Uterus (tissue), 4 donors: Measurements from ENCODE around the gene NCOA3. TPM values are rescaled to one million over a fixed set of nuclear protein-coding genes. Genes with fewer than 3 reads are reported as not detected.
A peak's percentile ranks its signal among the peaks of the same experiment; 100 is the strongest.

Experiments
- DNase-seq, 2 donors: peaks; one replicate each; pipeline ENCODE4 v3.0.0-alpha.2; 2019 to 2020
- H3K27ac ChIP-seq, 2 donors: fragments of 200-600 bp; sonication (generic); 1 replicate in 1 of 2; 2 replicates in 1 of 2; pipeline ENCODE4 v1.5.1; 2016 to 2018
- H3K27me3 ChIP-seq, 2 donors: fragments of 200-600 bp; sonication (generic); one replicate each; pipeline ENCODE4 v1.5.1; 2018 to 2019; ENCODE audit warnings: control low read depth in 1 of 2
- H3K36me3 ChIP-seq, 2 donors: fragments of 200-600 bp; sonication (generic); one replicate each; pipeline ENCODE4 v1.5.1; 2019; ENCODE audit warnings: control low read depth in 1 of 2
- H3K4me1 ChIP-seq, 2 donors: fragments of 200-600 bp; sonication (generic); one replicate each; pipeline ENCODE4 v1.5.1; 2018 to 2019; ENCODE audit warnings: control low read depth in 1 of 2
- H3K4me3 ChIP-seq, 2 donors: fragments of 200-600 bp; sonication (generic); 1 replicate in 1 of 2; 2 replicates in 1 of 2; pipeline ENCODE4 v1.5.1; 2018 to 2019; ENCODE audit warnings: mild to moderate bottlenecking in 1 of 2
- H3K9me3 ChIP-seq, 2 donors: fragments of 200-600 bp; sonication (generic); one replicate each; pipeline ENCODE4 v1.5.1; 2019; ENCODE audit warnings: control low read depth in 1 of 2
- CTCF ChIP-seq, 4 experiments: fragments of 200-600 bp in 2 of 4; fragments of 450-650 bp in 2 of 4; sonication (generic) in 2 of 4; IDR thresholded peaks; one replicate each; pipeline ENCODE4 v1.5.1; 2016 to 2019; ENCODE audit warnings: antibody characterized with exemption in 4 of 4, mild to moderate bottlenecking in 2 of 4, moderate library complexity in 1 of 4
- POLR2A ChIP-seq, 2 donors: fragments of 450-650 bp; IDR thresholded peaks; one replicate each; pipeline ENCODE4 v1.6.1; 2016; ENCODE audit warnings: antibody characterized with exemption in 2 of 2, mild to moderate bottlenecking in 1 of 2, moderate library complexity in 1 of 2
- intact Hi-C: fragments of 100-400 bp; cut with DNase I; formaldehyde crosslinking; loops from one replicate; pipeline ENCODE4 v1.15.1; 2023; ENCODE audit warnings: low total_unique reads
- total RNA-seq, 4 donors: library from RNA; depleted of rRNA in 3 of 4; stranded (reverse); fragments of >200 nt in 3 of 4; gene quantifications; one replicate each; pipeline versions ENCODE4 v1.1.0 to v1.2.4, GENCODE V29; 2014 to 2023
- donor health status: DM: yes; HTN: yes; CAD: no.

The NCOA3 gene
- total RNA-seq, 4 donors from 2014 or later, result 27.9 to 59.2 (median 44.2) TPM

DNA sequence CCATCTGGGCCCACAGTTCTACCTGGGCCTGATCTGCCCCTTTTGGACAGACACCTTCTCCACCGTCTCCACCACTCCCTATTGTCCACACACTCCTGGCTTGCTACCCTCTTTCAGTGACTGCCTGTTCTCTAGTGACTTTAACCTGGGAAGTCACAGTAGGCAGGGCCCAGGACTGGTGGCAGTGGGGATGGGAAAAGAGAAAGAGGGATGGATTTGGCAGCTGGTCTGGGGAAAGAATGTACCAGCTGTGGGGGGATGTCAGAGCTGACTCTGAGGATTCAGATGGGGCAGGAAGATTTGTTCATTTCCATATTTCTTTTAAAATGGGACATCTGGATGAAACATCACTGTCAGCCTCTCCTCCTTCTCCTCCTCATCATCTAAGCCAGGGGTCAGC is 198.1 kb downstream of the NCOA3 start:
- H3K9me3 ChIP-seq, result no peaks in the 10 kb centered on the region
- intact Hi-C loops, result no loop called here
- peaks cover 3 to 4% of the 10 kb centered on the region in 2 donors for H3K4me1 ChIP-seq
- no peak for TF ChIP-seq CTCF (IDR thresholded peaks at IDR 0.05)
- TF ChIP-seq POLR2A (IDR thresholded peaks at IDR 0.05), result no peak
- no peaks in the 10 kb centered on the region for H3K36me3 ChIP-seq
- no peak overlapping the region for H3K4me3 ChIP-seq
- H3K27me3 ChIP-seq, result no peaks in the 10 kb centered on the region
- no peak overlapping the region for H3K27ac ChIP-seq
- no peak for DNase-seq

DNA sequence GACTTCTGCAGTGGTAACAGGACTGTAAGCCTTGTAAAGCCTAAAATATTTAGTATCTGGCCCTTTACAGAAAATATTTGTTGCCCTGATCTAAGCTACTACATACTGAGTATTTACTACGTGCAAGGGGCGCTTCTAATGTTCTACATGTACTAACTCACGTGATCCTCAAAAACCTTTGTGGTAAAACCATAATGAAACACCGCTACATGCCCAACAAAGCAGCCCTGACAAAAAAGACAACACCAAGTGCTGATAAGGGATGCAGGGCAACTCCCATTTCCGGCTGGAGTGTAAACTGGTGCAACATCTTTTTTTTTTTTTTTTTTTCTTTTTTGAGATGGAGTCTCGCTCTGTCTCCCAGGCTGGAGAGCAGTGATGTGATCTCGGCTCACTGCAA is 198.6 kb downstream of the NCOA3 start:
- intact Hi-C loops, result no loop called here
- H3K9me3 ChIP-seq, result no peaks in the 10 kb centered on the region

DNA sequence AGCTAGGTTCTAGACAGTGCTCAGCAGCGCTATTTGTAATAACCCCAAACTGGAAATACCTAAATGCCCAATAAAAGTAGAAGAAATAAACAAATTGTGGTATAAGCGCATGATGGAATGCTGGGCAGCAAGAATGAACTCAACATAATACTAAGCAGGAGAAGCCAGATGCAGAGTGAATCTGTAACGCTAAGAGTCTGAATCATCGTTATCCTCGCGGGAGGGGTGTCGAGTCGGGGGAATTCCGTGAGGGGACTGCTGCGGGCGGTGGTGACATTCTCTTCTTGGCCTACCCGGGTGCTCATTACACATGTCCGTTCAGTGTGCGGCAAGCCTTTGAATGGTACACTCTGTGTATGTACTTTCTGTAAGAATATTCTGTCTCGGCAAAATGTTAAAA is 199.9 kb downstream of the NCOA3 start:
- Histone ChIP-seq H3K4me1 (peaks cover 4 to 14% of the 10 kb centered on the region in 2 donors), H3K27ac (no peak overlapping the region), H3K9me3 (no peaks in the 10 kb centered on the region), H3K4me3 (no peak overlapping the region), H3K36me3 (no peaks in the 10 kb centered on the region), H3K27me3 (no peaks in the 10 kb centered on the region)
- TF ChIP-seq CTCF (IDR thresholded peaks at IDR 0.05) (no peak), POLR2A (IDR thresholded peaks at IDR 0.05) (no peak)
- intact Hi-C loops, result no loop called here
- DNase-seq, result no peak

More for the DNA sequence above, 198.6 kb downstream of the NCOA3 start:
- no peak for DNase-seq
- H3K27ac ChIP-seq, result no peak overlapping the region
- H3K4me1 ChIP-seq, result peaks cover 4 to 5% of the 10 kb centered on the region in 2 donors
- H3K27me3 ChIP-seq, result no peaks in the 10 kb centered on the region
- no peaks in the 10 kb centered on the region for H3K36me3 ChIP-seq
- TF ChIP-seq CTCF (IDR thresholded peaks at IDR 0.05), result no peak
- no peak for TF ChIP-seq POLR2A (IDR thresholded peaks at IDR 0.05)
- no peak overlapping the region for H3K4me3 ChIP-seq

- Histone ChIP-seq H3K4me3 (no peak overlapping the region), H3K9me3 (no peaks in the 10 kb centered on the region), H3K36me3 (no peaks in the 10 kb centered on the region), H3K27ac (no peak overlapping the region), H3K27me3 (no peaks in the 10 kb centered on the region), H3K4me1 (peaks cover 4 to 14% of the 10 kb centered on the region in 2 donors)
- intact Hi-C loops, result no loop called here
- TF ChIP-seq POLR2A (IDR thresholded peaks at IDR 0.05) (no peak), CTCF (IDR thresholded peaks at IDR 0.05) (no peak)
- DNase-seq, result no peak
Observed at GRCh38 chr20:47703748-47704147, 202.1 kb downstream of the NCOA3 start.

GRCh38 chr20:47704746-47705496 is 203.2 kb downstream of the NCOA3 start:
- peaks cover 4 to 14% of the 10 kb centered on the region in 2 donors for H3K4me1 ChIP-seq
- DNase-seq, result peak; percentile 71 to 86
- peak overlapping the region; percentile 73 to 78 for H3K27ac ChIP-seq
- H3K9me3 ChIP-seq, result no peaks in the 10 kb centered on the region
- H3K36me3 ChIP-seq, result no peaks in the 10 kb centered on the region
- TF ChIP-seq CTCF (IDR thresholded peaks at IDR 0.05) (peak in 1 of 4 experiments; percentile 7), POLR2A (IDR thresholded peaks at IDR 0.05) (no peak)
- no peak overlapping the region for H3K4me3 ChIP-seq
- intact Hi-C loops, result no loop called here
- H3K27me3 ChIP-seq, result no peaks in the 10 kb centered on the region
